Thoracic aorta (tissue), 2 donors: ENCODE data around the gene P2RX3. TPM values are rescaled to one million over a fixed set of nuclear protein-coding genes. Genes with fewer than 3 reads are reported as not detected.

ENCODE experiments used
- ATAC-seq: fragments of 150-250 bp; one replicate; pipeline ENCODE4 v1.8.0; 2017; ENCODE audit warnings: low read depth; ENCODE audit not compliant: insufficient number of reproducible peaks, low FRiP score
- DNase-seq: peaks from one replicate; pipeline ENCODE4 v3.0.0-alpha.2; 2020; ENCODE audit warnings: low spot score
- H3K27ac ChIP-seq, 2 donors: fragments of 200-600 bp; sonication (generic); 1 replicate in 1 of 2; 2 replicates in 1 of 2; pipeline ENCODE4 v1.5.1; 2016; ENCODE audit warnings: mild to moderate bottlenecking in 2 of 2, moderate library complexity in 2 of 2
- H3K27me3 ChIP-seq: fragments of 200-600 bp; sonication (generic); replicated peaks from 2 replicates; pipeline ENCODE4 v1.6.0; 2016; ENCODE audit warnings: mild to moderate bottlenecking; ENCODE audit not compliant: insufficient read depth
- H3K36me3 ChIP-seq: fragments of 200-600 bp; sonication (generic); one replicate; pipeline ENCODE4 v1.5.1; 2016
- H3K4me1 ChIP-seq, 2 donors: fragments of 200-600 bp; sonication (generic); 1 replicate in 1 of 2; 2 replicates in 1 of 2; pipeline versions ENCODE4 v1.5.1 to v1.6.0; 2016; ENCODE audit warnings: low read depth in 2 of 2, mild to moderate bottlenecking in 1 of 2; ENCODE audit not compliant: control insufficient read depth in 1 of 2
- H3K4me3 ChIP-seq: fragments of 200-600 bp; sonication (generic); 2 replicates; pipeline ENCODE4 v1.5.1; 2016; ENCODE audit warnings: mild to moderate bottlenecking
- H3K9me3 ChIP-seq: fragments of 200-600 bp; sonication (generic); 2 replicates; pipeline ENCODE4 v1.5.1; 2016
- total RNA-seq, 2 donors: library from RNA; depleted of rRNA; stranded (reverse); fragments of >200 nt; gene quantifications; one replicate each; pipeline versions ENCODE4 v1.1.0 to v1.2.3, GENCODE V29; 2016
- TF ChIP-seq, protein P1 (sequence below): fragments of 200-600 bp; sonication (generic); IDR thresholded peaks from one replicate; pipeline ENCODE4 v1.5.1; 2019; ENCODE audit warnings: antibody characterized with exemption

The P2RX3 gene
- total RNA-seq, 2 donors from 2014 or later = not detected

DNA sequence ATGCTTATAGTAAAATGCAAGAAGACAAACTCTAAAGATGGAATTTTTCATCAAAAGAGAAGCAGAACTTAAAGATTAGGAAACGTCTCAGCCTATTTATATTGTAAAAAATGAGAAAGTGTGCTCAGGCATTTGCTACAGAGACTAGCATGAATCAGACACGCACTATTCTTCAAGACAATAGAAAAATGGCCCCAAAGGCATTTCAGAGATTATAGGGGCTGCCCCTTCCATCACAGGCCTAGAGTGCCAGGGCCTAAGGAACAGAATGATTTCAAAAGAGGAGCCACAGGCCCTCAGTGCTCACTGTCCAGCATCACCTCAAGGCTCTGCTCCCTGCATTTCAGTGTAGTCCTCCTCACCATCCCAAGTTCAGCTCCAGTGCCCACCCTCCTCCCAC, 40.9 kb upstream of the P2RX3 start:
- H3K27ac ChIP-seq = no peak overlapping the region
- H3K36me3 ChIP-seq = peaks cover 41% of the 10 kb centered on the region
- DNase-seq = no peak
- TF ChIP-seq, protein P1, sequence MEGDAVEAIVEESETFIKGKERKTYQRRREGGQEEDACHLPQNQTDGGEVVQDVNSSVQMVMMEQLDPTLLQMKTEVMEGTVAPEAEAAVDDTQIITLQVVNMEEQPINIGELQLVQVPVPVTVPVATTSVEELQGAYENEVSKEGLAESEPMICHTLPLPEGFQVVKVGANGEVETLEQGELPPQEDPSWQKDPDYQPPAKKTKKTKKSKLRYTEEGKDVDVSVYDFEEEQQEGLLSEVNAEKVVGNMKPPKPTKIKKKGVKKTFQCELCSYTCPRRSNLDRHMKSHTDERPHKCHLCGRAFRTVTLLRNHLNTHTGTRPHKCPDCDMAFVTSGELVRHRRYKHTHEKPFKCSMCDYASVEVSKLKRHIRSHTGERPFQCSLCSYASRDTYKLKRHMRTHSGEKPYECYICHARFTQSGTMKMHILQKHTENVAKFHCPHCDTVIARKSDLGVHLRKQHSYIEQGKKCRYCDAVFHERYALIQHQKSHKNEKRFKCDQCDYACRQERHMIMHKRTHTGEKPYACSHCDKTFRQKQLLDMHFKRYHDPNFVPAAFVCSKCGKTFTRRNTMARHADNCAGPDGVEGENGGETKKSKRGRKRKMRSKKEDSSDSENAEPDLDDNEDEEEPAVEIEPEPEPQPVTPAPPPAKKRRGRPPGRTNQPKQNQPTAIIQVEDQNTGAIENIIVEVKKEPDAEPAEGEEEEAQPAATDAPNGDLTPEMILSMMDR = no peak
- no peak overlapping the region for H3K4me3 ChIP-seq
- no peaks in the 10 kb centered on the region for H3K27me3 ChIP-seq
- no peak for ATAC-seq
- H3K9me3 ChIP-seq = peaks cover 10% of the 10 kb centered on the region
- H3K4me1 ChIP-seq = peaks cover 0 to 17% of the 10 kb centered on the region in 2 donors

DNA sequence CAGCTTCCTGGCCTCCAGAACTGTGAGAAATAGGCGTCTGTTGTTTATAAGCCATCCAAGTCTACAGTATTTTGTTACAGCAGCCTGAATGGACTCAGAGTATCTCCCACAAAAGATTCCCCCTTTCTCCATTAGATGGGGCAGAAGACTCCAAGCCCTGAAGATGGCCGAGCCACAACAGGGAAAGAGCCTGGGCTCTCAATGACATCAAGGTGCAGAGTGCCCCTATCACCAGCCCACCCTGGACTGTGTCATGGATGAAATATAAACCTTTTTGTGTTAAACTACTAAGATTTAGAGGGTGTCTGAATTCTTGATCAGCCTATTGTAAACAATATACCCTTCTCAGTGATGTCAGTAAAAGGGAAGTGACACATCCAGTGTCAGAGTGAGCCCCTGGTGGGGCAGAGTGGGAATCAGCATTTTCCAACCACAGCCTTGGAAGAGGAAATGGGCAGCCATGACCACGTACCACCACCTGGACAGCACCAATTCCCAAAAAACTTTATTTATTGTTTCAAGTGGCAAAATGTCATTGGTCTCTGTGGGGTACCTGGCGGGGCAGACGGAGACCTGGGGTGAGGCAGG, 38.9 kb upstream of the P2RX3 start:
- H3K4me1 ChIP-seq = peaks cover 0 to 17% of the 10 kb centered on the region in 2 donors
- TF ChIP-seq, protein P1 = no peak
- peaks cover 54% of the 10 kb centered on the region for H3K36me3 ChIP-seq
- H3K27me3 ChIP-seq = no peaks in the 10 kb centered on the region
- H3K9me3 ChIP-seq = peaks cover 10% of the 10 kb centered on the region
- H3K4me3 ChIP-seq = no peak overlapping the region
- ATAC-seq = no peak
- no peak for DNase-seq
- H3K27ac ChIP-seq = no peak overlapping the region

DNA sequence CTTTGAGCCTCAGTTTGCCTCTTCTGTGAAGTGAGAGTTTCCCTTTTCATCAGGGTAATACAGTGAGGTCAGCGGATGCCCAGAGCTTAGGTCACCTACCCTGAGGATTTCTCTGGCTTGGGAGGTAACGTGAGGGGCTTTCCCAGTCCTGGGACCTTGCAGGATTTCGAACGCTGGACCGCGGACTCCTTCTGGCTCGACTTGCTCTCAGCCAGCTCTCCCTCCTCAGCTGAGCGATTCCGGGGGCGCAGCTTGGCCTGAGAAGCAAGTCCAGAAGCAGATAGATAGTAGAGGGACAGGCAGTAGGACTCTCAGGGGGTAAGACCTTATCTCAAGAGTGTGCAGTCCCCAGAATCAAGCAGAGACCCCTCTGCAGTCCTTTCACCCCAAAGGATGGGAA, 37.4 kb upstream of the P2RX3 start:
- TF ChIP-seq, protein P1 = no peak
- H3K4me3 ChIP-seq = no peak overlapping the region
- H3K9me3 ChIP-seq = peaks cover 10% of the 10 kb centered on the region
- peaks cover 54% of the 10 kb centered on the region for H3K36me3 ChIP-seq
- DNase-seq = no peak
- peaks cover 1 to 17% of the 10 kb centered on the region in 2 donors for H3K4me1 ChIP-seq
- ATAC-seq = no peak
- no peak overlapping the region for H3K27ac ChIP-seq
- no peaks in the 10 kb centered on the region for H3K27me3 ChIP-seq

DNA sequence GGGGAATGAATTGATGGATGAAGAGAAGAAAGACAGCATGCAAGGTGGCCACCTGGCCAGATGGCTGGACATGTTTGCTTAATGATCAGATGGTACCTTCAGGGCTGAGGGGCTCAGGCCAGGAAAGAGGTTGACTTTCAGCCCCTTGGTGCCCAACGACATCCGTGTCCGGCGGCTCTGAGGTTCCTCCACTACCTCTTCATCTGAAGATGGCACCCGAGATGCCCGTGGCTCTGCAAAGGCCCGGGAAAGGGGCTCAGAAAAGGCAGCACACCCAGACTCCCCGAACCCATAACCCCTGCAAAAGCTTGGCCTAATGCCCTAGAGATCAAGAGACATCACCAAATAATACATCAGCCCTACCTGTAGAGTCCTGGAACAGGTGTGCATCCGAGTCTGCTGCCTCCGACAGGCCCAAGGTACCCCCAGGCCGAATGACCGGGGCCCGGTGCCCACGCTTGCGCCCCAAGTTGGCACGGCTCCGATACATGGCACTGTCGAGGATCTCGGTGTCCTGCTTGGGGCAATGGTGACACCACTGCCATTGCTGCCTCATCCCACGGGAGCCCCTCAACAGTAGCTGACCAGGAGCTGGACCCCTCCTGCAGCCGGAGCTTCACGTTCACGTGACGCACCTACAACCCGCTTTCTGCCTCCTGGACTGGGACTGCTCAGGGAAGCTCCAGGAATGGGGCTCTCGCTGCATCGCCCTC, 36.3 kb upstream of the P2RX3 start:
- H3K27ac ChIP-seq = no peak overlapping the region
- H3K4me3 ChIP-seq = no peak overlapping the region
- DNase-seq = no peak
- peaks cover 54% of the 10 kb centered on the region for H3K36me3 ChIP-seq
- H3K4me1 ChIP-seq = peaks cover 6 to 25% of the 10 kb centered on the region in 2 donors
- no peaks in the 10 kb centered on the region for H3K27me3 ChIP-seq
- no peak for ATAC-seq
- H3K9me3 ChIP-seq = peaks cover 10% of the 10 kb centered on the region
- TF ChIP-seq, protein P1 = no peak

DNA sequence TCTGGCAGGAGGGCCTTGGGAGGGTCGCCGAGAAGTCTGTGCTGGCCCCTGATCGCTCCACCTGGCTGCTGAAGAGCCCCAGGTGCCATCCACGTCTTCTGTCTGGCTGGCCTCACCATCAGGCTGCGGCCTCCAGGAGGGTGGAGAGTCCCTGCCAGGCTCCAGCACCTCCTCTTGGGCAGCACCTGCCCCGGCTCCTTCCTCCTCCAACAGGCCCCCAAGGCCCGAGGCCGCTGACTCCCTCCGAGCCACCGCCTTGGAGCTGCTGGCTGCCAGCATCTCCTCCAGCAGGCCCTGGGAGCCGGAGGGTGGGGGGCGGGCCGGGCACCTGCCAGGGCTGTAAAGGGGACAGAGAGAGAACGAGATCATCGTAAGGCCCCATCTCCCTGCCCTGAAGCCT, 35.7 kb upstream of the P2RX3 start:
- H3K4me3 ChIP-seq = no peak overlapping the region
- no peak overlapping the region for H3K27ac ChIP-seq
- TF ChIP-seq, protein P1 = no peak
- ATAC-seq (no peak), DNase-seq (no peak)
- H3K9me3 ChIP-seq = peaks cover 10% of the 10 kb centered on the region
- no peaks in the 10 kb centered on the region for H3K27me3 ChIP-seq
- peaks cover 10 to 25% of the 10 kb centered on the region in 2 donors for H3K4me1 ChIP-seq
- H3K36me3 ChIP-seq = peaks cover 56% of the 10 kb centered on the region
